ACHN (cell line): Measurements from ENCODE around the gene SKAP2.
A peak's percentile ranks its signal among the peaks of the same experiment; 100 is the strongest.

Experiments used
- DNase-seq: peaks from one replicate; pipeline ENCODE4 v3.0.0-alpha.2; 2015
- in situ Hi-C: cut with HindIII; loops from 2 replicates; pipeline ENCODE4 v1.10.0; 2017; ENCODE audit warnings: low sequenced_read_pairs, low pct_ligation_motif_present, low pct_unique_long_range_greater_than_20kb

Gene SKAP2

DNA sequence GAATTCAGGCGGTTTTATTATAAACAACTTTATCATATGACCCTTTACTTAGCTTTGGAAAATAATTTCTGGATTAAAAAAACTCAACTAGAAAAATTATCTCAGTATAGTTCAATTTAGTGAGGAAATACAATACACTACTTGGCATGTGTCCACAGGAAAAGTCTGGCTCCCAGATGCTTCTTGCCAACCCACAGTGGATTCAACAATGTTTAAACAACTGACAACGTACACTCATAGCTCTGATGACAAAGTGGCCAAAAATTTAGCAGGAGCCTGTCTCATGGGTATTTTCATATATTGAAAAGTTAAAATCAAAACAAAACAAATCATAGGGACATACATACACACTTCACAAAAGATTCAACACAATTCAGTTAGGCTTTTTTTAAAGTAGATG is 158.8 kb downstream of the SKAP2 start:
- DNase-seq, result peak; percentile 93
- in situ Hi-C loops, result no loop called here

GRCh38 chr7:26704786-26705185 is 159.6 kb downstream of the SKAP2 start:
- in situ Hi-C loops, result no loop called here
- no peak for DNase-seq

- in situ Hi-C loops, result no loop called here
- no peak for DNase-seq
Observed at GRCh38 chr7:26704036-26704435, 160.4 kb downstream of the SKAP2 start.

DNA sequence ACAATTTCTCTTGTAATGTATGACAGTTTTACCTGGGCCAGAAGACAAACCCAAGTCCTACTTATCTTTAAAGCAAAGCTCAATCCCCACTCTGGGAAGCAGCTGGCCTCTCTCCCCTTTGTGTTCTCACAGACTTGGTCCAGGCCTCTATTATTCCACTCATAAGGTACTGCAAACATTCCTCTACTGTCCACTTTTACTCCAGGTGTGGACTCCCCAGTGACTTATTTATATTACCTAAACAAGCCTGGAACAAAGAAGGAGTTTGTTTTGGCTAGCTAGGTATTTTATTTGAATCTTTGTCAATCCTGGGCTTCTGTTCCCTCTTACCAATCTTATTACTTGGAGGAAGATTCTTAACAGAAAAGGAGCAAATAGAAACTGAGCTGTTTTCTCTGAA is 163.5 kb downstream of the SKAP2 start:
- DNase-seq, result no peak
- in situ Hi-C loops, result no loop called here

DNA sequence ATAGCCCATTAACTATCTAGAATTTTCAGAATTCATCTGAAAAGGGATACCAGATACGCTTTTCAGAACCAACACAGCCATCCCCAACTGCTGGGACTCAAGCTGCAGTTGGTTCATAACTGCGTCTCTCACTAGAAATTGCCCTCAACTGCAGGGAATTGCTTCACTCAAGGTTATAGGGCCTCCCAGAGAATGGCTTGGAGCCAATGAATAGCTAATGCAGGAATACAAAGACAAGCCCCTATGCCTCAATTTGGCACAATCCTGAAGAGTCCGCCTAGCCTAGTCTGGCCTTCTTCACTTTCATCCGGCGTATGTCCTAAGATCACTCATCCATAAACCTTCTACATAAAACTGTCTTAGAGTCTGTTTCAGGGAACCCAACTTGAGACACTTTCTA is 164.0 kb downstream of the SKAP2 start:
- in situ Hi-C loops, result no loop called here
- DNase-seq, result no peak

GRCh38 chr7:26699766-26700165 is 164.6 kb downstream of the SKAP2 start:
- in situ Hi-C loops, result no loop called here
- DNase-seq, result no peak

DNA sequence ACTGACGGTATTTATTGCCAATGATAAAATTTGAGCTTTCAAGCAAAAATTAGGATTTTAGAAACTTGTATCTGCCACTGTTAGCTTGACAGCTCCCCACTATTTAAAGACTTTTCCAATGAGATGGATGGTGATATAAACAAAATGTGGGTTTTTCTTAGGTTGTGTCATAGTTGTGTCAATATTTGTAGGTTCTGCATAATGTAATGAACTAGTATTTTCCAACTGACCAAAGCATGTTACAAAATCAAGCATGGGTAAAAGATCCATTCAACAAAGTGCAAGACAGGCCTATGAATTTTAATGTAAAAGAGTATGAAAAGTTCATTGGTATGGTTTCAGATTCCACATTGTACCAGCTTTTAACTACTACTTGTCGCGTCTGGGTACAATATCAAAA is 165.6 kb downstream of the SKAP2 start:
- in situ Hi-C loops, result no loop called here

DNA sequence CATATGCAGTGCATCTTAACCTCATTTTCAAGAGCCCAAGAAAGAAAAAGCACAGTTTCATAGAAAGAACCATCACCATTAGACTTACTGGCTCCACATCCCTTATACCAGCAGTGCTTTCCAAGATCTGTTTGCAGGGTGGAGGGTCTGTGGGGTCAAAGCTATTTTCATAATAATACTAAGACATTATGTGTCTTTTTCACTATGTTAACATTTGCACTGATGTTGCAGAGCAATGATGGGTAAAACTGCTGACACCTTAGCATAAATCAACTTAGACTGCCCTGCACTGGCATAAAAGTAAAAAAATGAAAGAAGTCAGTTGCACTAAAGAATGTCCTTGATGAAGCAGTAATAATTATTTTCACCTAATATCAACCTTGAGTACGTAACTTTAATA is 166.2 kb downstream of the SKAP2 start:
- no peak for DNase-seq
- in situ Hi-C loops, result no loop called here

More for the DNA sequence above, 165.6 kb downstream of the SKAP2 start:
- no peak for DNase-seq

DNA sequence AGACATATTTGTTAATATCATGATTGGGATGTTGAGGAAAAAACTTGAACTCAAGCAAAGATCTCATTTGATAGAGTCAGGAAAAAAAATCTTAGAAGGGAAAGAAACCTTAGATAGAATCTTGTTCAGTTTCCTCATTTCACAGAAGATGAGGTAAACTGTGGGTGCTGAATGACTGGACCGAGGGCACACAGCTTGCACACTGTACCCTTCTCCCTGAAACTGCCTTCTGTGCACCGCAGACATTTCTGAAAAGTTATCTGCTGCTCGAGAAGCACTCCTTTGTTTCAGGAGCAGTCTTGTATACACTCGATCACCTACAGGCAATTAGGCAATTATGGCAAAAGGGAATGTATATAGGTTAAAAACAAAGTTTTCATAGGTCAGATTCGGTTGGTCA is 167.4 kb downstream of the SKAP2 start:
- DNase-seq, result no peak
- in situ Hi-C loops, result no loop called here

DNA sequence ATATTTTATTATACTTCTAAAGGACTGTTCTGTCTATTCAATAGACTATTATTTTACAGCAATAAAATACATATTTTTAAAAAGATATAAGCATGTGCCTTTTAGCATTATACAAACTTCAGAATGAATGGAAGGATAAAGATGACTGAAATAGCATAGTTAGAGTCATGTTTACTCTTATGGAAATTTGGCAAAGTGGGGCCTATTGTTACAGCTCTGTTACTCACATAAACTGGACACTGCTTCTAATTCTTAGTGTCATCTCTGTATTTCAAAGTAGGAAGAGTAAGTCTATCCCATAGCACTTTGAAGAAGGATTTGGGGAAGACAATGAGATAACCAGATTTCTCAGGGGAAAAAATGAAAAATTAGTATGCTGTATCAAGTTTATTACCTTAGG is 168.2 kb downstream of the SKAP2 start:
- in situ Hi-C loops, result no loop called here
- no peak for DNase-seq

GRCh38 chr7:26694713-26695112 is 169.7 kb downstream of the SKAP2 start:
- DNase-seq, result no peak
- in situ Hi-C loops, result no loop called here

GRCh38 chr7:26694141-26694540 is 170.2 kb downstream of the SKAP2 start:
- in situ Hi-C loops, result no loop called here
- no peak for DNase-seq

- in situ Hi-C loops, result no loop called here
- no peak for DNase-seq
Observed at GRCh38 chr7:26691886-26692285, 172.5 kb downstream of the SKAP2 start.

DNA sequence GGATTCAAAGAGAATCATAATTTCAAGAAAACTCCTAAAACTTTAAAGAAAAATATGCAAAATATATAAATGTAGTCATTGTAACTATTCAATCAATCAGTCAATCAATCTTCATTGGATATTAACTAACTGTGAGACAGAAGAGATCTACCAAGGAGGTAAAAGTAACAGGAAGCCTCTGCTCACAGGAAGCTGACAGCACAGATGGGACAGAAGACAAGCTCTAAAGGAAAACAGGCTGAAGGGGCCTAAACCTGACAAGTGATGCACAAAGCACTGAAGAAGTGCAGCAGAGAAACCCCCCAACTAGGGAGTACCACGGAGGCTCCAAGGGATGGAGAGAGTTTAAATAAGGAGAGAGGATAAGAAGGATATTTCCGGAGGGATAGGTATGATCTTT is 173.0 kb downstream of the SKAP2 start:
- no peak for DNase-seq
- in situ Hi-C loops, result no loop called here

DNA sequence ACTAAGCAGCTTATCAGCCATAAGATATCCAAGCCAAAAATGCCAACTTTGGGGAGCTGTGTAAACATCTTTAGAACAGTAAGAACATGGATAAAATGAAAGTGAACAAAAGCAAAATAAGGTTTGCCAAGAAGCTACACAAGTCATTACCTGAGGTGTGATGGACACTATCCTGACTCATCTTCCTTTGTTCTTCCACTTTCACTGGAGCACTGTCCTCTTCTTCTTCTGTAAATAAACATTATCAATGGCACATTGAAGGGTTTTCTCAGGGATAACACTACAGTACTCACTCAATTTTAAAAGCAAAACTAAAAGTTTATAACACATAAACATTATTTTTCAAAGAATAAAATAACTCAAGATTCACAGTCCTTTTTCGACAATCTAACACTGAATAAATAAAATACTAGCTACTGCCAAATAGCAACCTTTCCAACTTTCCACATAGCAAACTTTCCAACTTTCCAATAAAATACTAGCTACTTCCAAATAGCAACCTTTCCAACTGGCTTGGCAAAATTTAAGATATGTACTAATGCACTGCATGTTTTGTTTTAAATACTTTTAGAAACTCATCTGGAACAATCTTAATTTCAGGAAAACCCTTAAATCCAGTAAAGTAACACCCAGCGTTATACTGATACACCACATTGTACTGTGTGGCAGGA is 174.1 kb downstream of the SKAP2 start:
- DNase-seq, result no peak

DNA sequence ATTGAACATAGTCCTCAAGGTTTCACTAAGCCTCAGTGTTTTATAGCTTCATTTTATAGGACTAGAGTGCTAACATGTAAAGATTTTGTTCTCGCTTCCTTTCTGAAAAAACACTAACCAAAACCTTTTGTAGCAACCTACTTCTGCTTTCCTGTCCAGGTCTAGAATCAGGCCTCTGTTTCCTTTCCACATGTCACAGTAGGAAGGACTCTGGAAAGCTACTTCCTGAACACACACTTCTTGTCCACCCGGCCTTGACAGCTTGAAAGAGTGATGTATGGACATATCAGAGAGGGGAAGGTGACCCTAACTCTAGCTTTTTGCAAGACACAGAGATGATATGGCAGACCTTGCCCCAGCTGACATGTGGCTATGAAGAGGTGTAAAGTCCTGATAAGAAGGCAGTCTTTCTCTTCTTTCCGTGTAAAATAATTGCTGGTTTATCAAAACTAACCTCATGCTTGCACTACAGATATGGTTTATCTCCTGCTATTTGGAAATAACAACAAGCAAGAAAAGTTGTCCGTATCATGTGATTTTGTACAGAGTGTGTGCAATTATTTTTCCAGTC is 175.4 kb downstream of the SKAP2 start:
- no peak for DNase-seq

More for the DNA sequence above, 174.1 kb downstream of the SKAP2 start:
- in situ Hi-C loops, result no loop called here

DNA sequence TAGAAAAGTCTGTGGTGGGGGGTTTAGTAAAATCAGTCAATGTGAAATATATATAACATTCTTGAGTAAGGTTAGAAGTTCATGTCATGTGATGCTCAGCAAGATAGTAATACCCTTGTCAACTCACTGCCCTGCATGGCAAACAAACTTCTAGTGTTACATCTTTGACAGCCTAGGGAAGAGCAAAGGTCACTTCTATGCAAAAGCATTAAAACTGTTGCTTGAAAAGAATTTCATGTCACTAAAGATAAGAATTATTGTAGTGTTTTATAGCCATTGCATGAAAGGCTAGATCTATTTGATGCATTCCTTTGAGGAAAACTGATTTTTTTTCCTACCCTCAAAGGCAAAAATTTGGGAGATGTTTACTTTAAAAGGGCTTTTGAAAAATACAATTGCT is 176.0 kb downstream of the SKAP2 start:
- DNase-seq, result no peak
- in situ Hi-C loops, result no loop called here

More for the DNA sequence above, 175.4 kb downstream of the SKAP2 start:
- in situ Hi-C loops, result no loop called here

DNA sequence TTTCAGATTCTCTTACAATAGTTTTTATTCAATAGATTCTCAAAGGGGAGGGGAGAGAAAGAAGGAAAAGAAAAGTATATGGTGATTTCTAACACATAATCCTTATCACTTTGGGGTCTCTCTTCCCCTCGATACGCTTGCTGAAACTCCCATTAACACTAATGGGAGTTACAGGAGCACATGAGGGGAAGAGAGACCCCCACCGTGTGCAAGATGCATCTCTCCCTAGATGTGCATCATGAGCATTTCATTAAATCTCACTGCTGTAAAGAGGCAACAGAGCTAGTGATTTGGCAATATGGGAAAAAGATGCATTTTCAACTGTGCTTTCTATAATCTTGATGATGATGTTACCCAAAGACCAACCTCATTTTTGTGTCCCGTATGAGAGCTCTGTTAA is 177.4 kb downstream of the SKAP2 start:
- DNase-seq, result no peak
- in situ Hi-C loops, result no loop called here

DNA sequence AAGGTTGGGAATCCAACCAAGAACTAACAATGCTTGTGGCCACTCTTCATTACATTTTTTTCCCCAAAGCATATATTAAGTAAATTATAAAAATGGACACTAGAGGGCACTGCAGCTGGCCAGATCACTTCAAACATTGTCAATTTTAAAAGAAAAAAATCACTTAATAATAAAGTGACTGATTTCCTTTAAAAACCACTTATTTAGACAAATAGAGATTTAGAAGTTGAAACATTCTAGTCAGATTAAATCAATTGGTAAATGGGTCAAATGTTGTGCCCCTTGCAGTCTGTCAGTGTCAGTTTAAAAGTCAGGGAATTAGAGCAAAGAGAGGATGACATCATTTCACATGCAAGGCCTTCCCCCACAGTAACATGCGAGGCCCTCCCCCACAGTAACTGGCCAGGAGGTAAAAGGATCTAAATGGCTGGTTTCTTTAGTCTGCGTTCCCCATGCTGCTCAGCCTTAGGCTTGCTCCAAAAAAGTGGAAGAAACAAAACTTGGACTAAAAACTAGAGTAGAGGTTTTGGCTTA is 177.9 kb downstream of the SKAP2 start:
- in situ Hi-C loops, result no loop called here
- DNase-seq, result peak; percentile 71

GRCh38 chr7:26685606-26686005 is 178.8 kb downstream of the SKAP2 start:
- no peak for DNase-seq
- in situ Hi-C loops, result no loop called here
